T-helper 1 cell treated with Interleukin-12 subunit alpha and Interleukin-12 subunit beta and Interleukin-4 antibody, amounts not matched to agents 30 ng/mL and 1 ng/mL, for 36 hours (primary cell): ENCODE measurements around the gene EIPR1. TPM values are rescaled to one million over a fixed set of nuclear protein-coding genes. Genes with fewer than 3 reads are reported as not detected.

Experiments
- intact Hi-C: fragments of 100-400 bp; cut with micrococcal nuclease; formaldehyde crosslinking; loops from one replicate; pipeline ENCODE4 v1.15.1; 2024
- total RNA-seq: library from RNA; stranded (reverse); gene quantifications from 2 replicates; pipeline ENCODE4 v1.2.3, GENCODE V29; 2022

EIPR1 gene
- total RNA-seq, 1 donor from 2014 or later: 50.1 TPM

- intact Hi-C loops: loop anchor here (1.0 to 5.0 kb wide), 6 partner anchors 17 to 610 kb away; partner anchors contain the start of genes ADI1 and EIPR1
Measured at GRCh38 chr2:3222636-3223035, 155.0 kb downstream of the EIPR1 start.

- intact Hi-C loops: no loop called here
Measured at GRCh38 chr2:3219536-3219935, 158.1 kb downstream of the EIPR1 start.

GRCh38 chr2:3217646-3218045 is 160.0 kb downstream of the EIPR1 start:
- intact Hi-C loops: no loop called here

- intact Hi-C loops: no loop called here
Measured at GRCh38 chr2:3216841-3217495, 160.7 kb downstream of the EIPR1 start.

GRCh38 chr2:3214806-3215404 is 162.7 kb downstream of the EIPR1 start:
- intact Hi-C loops: no loop called here

- intact Hi-C loops: no loop called here
Measured at GRCh38 chr2:3214065-3214464, 163.6 kb downstream of the EIPR1 start.

GRCh38 chr2:3212984-3213383 is 164.6 kb downstream of the EIPR1 start:
- intact Hi-C loops: no loop called here

- intact Hi-C loops: no loop called here
Measured at GRCh38 chr2:3212061-3212362, 165.6 kb downstream of the EIPR1 start.

- intact Hi-C loops: no loop called here
Measured at GRCh38 chr2:3211256-3212060, 166.2 kb downstream of the EIPR1 start.

GRCh38 chr2:3210257-3210656 is 167.4 kb downstream of the EIPR1 start:
- intact Hi-C loops: no loop called here

- intact Hi-C loops: no loop called here
Measured at GRCh38 chr2:3209258-3209657, 168.4 kb downstream of the EIPR1 start.

GRCh38 chr2:3208591-3208990 is 169.0 kb downstream of the EIPR1 start:
- intact Hi-C loops: no loop called here

GRCh38 chr2:3208179-3208578 is 169.4 kb downstream of the EIPR1 start:
- intact Hi-C loops: no loop called here

- intact Hi-C loops: no loop called here
Measured at GRCh38 chr2:3207091-3207491, 170.5 kb downstream of the EIPR1 start.

GRCh38 chr2:3205845-3206244 is 171.8 kb downstream of the EIPR1 start:
- intact Hi-C loops: no loop called here

GRCh38 chr2:3204031-3204821 is 173.4 kb downstream of the EIPR1 start:
- intact Hi-C loops: no loop called here

- intact Hi-C loops: no loop called here
Measured at GRCh38 chr2:3203497-3204019, 174.1 kb downstream of the EIPR1 start.

- intact Hi-C loops: no loop called here
Measured at GRCh38 chr2:3202926-3203325, 174.7 kb downstream of the EIPR1 start.

- intact Hi-C loops: no loop called here
Measured at GRCh38 chr2:3201281-3201680, 176.3 kb downstream of the EIPR1 start.

- intact Hi-C loops: no loop called here
Measured at GRCh38 chr2:3200420-3200939, 177.1 kb downstream of the EIPR1 start.

GRCh38 chr2:3199627-3200345 is 177.8 kb downstream of the EIPR1 start:
- intact Hi-C loops: no loop called here
